ENCODE measurements around the gene BACE1. TPM values are rescaled to one million over a fixed set of nuclear protein-coding genes. Genes with fewer than 3 reads are reported as not detected.
A peak's percentile ranks its signal among the peaks of the same experiment; 100 is the strongest.
"Not testable (repeated sequence)": the region's sequence is repeated elsewhere in the genome, so short reads cannot be mapped to it uniquely, and the experiment has no call there.

Gene BACE1
- total and polyA plus RNA-seq, 7 experiments from 2014 or later: 0.23 to 2.0 (median 0.34) TPM

DNA sequence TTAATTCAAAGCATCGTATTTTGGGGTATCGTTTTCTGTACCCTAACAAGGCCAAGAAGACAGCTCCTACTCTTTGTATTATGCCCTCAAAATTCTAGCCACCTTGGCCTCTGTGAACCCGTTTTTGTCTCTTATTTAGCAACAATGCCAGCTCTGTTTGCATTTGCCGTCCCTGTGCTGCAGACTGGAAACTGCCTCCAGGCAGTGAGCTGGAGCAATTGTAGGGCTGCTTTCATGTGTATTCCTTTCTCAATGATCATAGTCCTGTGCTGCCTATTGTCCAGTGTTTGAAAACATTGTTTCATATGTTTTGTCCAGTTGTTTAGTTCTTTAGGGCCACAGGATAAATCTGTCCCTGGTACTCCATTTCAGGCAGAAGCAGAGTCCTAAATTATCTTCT, 44.8 kb downstream of the BACE1 start:
- H3K27ac ChIP-seq (ENCODE audit: low read depth, low read length): no peak overlapping the region
- intact Hi-C loops (cut with micrococcal nuclease): no loop called here
- no peaks in the 10 kb centered on the region for H3K27me3 Mint-ChIP-seq
- DNase-seq (no peak), ATAC-seq (no peak)
- H3K36me3 Mint-ChIP-seq: peaks cover 11 to 68% (median 41%) of the 10 kb centered on the region in 5 donors
- H3K27me3 ChIP-seq (ENCODE audit: control insufficient read depth in 2 of 2, insufficient read depth in 2 of 2, low read length in 2 of 2): no peaks in the 10 kb centered on the region
- H3K9me3 ChIP-seq (ENCODE audit: control insufficient read depth in 2 of 3, low read length in 3 of 3): no peaks in the 10 kb centered on the region
- H3K4me3 Mint-ChIP-seq: no peak overlapping the region
- ChIA-PET CTCF (no interaction called here), POLR2A (interaction anchor here (0.9 kb wide), 1 partner anchor 15 kb away, joined by 3 read pairs; no protein-coding TSS in a partner anchor)
- H3K36me3 ChIP-seq (ENCODE audit: control insufficient read depth in 2 of 3, insufficient read depth in 3 of 3, low read length in 3 of 3): peaks cover 0 to 6% (median 6%) of the 10 kb centered on the region in 3 experiments
- H3K27ac Mint-ChIP-seq: no peak overlapping the region
- H3K4me1 ChIP-seq (ENCODE audit: control insufficient read depth in 2 of 2, insufficient read depth in 2 of 2, low read length in 2 of 2): peaks cover 0 to 17% of the 10 kb centered on the region in 2 donors
- H3K4me3 ChIP-seq (ENCODE audit: low read length): no peak overlapping the region
- peaks cover 0 to 4% (median 0%) of the 10 kb centered on the region in 11 donors for H3K9me3 Mint-ChIP-seq
- H3K4me1 Mint-ChIP-seq: peaks cover 0 to 7% (median 0%) of the 10 kb centered on the region in 7 donors

DNA sequence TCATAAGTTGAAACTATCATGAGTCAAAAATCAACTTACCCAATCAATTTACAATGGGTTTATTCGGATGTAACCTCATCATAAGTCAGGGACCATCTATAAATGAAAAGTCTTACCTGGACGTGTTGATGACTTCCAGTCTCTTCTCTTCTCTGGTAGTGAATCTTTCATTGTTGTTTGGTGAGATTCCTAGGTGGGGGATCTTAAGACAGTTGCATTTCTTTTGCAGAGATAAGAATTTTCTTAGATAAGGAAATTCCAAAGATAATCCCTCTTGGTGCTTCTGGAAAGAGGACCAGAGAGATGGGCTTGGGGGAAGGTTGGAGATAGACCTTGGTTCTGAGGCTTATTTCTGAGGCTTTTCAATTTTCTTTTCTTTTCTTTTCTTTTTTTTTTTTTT, 46.2 kb downstream of the BACE1 start:
- Histone ChIP-seq H3K9me3 (ENCODE audit: control insufficient read depth in 2 of 3, low read length in 3 of 3) (no peaks in the 10 kb centered on the region), H3K27ac (ENCODE audit: low read depth, low read length) (no peak overlapping the region), H3K4me3 (ENCODE audit: low read length) (no peak overlapping the region), H3K27me3 (ENCODE audit: control insufficient read depth in 2 of 2, insufficient read depth in 2 of 2, low read length in 2 of 2) (no peaks in the 10 kb centered on the region), H3K36me3 (ENCODE audit: control insufficient read depth in 2 of 3, insufficient read depth in 3 of 3, low read length in 3 of 3) (peaks cover 0 to 6% (median 6%) of the 10 kb centered on the region in 3 experiments), H3K4me1 (ENCODE audit: control insufficient read depth in 2 of 2, insufficient read depth in 2 of 2, low read length in 2 of 2) (peaks cover 0 to 5% of the 10 kb centered on the region in 2 donors)
- no peak for DNase-seq
- Mint-ChIP-seq H3K27me3 (no peaks in the 10 kb centered on the region), H3K4me3 (no peak overlapping the region), H3K4me1 (peaks cover 0 to 7% (median 0%) of the 10 kb centered on the region in 7 donors), H3K27ac (no peak overlapping the region), H3K36me3 (peaks cover 11 to 63% (median 35%) of the 10 kb centered on the region in 5 donors), H3K9me3 (peaks cover 0 to 4% (median 0%) of the 10 kb centered on the region in 11 donors)
- ChIA-PET CTCF (no interaction called here), POLR2A (no interaction called here)
- intact Hi-C loops (cut with micrococcal nuclease): no loop called here
- no peak for ATAC-seq

DNA sequence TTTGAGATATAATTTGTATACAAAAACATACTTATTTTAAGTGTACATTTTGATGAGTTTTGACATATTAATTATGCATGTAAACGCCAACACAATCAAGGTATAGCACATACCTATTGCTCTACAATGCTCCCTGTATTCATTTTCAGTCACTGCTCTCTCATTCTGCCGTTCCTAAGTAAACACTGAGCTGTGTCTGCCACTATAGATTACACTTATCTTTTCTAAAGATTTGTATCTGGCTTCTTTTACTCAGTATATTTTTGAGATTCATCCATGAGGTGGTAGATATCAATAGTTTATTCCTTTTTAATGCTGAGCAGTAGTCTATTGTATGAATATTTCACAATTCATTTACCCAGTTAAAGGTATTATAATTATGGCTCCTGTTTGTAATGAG, 50.3 kb downstream of the BACE1 start:
- no peak overlapping the region for H3K4me3 ChIP-seq (ENCODE audit: low read length)
- CTCF ChIA-PET: interaction anchor here (0.6 kb wide), 1 partner anchor 52 kb away, joined by 3 read pairs; no protein-coding TSS in a partner anchor
- H3K27me3 ChIP-seq (ENCODE audit: control insufficient read depth in 2 of 2, insufficient read depth in 2 of 2, low read length in 2 of 2): no peaks in the 10 kb centered on the region
- Mint-ChIP-seq H3K9me3 (no peaks in the 10 kb centered on the region), H3K4me3 (no peak overlapping the region), H3K4me1 (no peaks in the 10 kb centered on the region), H3K36me3 (peaks cover 4 to 47% (median 23%) of the 10 kb centered on the region in 5 donors), H3K27me3 (no peaks in the 10 kb centered on the region), H3K27ac (no peak overlapping the region)
- intact Hi-C loops (cut with micrococcal nuclease): no loop called here
- H3K36me3 ChIP-seq (ENCODE audit: control insufficient read depth in 2 of 3, insufficient read depth in 3 of 3, low read length in 3 of 3): peaks cover 0 to 6% (median 0%) of the 10 kb centered on the region in 3 experiments
- ATAC-seq (no peak), DNase-seq (no peak)
- no peaks in the 10 kb centered on the region for H3K9me3 ChIP-seq (ENCODE audit: control insufficient read depth in 2 of 3, low read length in 3 of 3)
- H3K27ac ChIP-seq (ENCODE audit: low read depth, low read length): no peak overlapping the region
- H3K4me1 ChIP-seq (ENCODE audit: control insufficient read depth in 2 of 2, insufficient read depth in 2 of 2, low read length in 2 of 2): no peaks in the 10 kb centered on the region
- POLR2A ChIA-PET: no interaction called here

DNA sequence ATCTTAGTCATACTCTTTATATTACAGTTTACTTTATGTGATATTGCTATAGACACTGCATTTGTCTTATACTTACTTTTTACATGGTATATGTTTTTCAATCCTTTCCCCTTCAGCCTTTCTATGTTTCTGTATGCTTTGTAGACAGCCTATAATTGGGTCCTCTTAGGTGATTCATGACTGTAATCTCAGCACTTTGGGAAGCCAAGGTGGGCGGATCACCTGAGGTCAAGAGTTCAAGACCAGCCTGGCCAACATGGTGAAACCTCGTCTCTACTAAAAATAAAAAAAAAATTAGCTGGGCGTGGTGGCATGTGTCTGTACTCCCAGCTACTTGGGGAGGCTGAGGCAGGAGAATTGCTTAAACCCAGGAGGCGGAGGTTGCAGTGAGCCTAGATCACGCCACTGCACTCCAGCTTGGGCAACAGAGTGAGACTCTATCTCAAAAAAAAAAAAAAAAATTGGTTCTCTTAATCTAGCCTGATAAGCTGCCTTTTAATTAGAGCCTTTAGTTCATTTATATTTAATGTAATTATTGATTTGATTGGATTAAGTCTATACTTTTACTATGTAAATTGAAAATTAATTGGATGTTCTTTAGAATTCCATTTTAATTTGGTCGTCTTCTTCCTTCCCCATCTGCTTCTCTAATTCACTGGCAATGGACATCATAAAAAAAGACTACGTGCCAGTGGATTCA, 51.3 kb downstream of the BACE1 start:
- POLR2A ChIA-PET: interaction anchor here (0.7 kb wide), 1 partner anchor 492 kb away, joined by 3 read pairs; the partner anchor contains the start of gene BUD13
- H3K27me3 ChIP-seq (ENCODE audit: control insufficient read depth in 2 of 2, insufficient read depth in 2 of 2, low read length in 2 of 2); DNase-seq; H3K27me3 Mint-ChIP-seq; H3K4me1 ChIP-seq (ENCODE audit: control insufficient read depth in 2 of 2, insufficient read depth in 2 of 2, low read length in 2 of 2); CTCF ChIA-PET; H3K36me3 ChIP-seq (ENCODE audit: control insufficient read depth in 2 of 3, insufficient read depth in 3 of 3, low read length in 3 of 3); intact Hi-C loops (cut with micrococcal nuclease); H3K4me3 Mint-ChIP-seq; H3K9me3 ChIP-seq (ENCODE audit: control insufficient read depth in 2 of 3, low read length in 3 of 3); ATAC-seq; H3K4me3 ChIP-seq (ENCODE audit: low read length); H3K9me3 Mint-ChIP-seq; H3K27ac ChIP-seq (ENCODE audit: low read depth, low read length); H3K27ac Mint-ChIP-seq; H3K4me1 Mint-ChIP-seq: not testable (repeated sequence)
- H3K36me3 Mint-ChIP-seq: peaks cover 4 to 50% (median 22%) of the 10 kb centered on the region in 5 donors

DNA sequence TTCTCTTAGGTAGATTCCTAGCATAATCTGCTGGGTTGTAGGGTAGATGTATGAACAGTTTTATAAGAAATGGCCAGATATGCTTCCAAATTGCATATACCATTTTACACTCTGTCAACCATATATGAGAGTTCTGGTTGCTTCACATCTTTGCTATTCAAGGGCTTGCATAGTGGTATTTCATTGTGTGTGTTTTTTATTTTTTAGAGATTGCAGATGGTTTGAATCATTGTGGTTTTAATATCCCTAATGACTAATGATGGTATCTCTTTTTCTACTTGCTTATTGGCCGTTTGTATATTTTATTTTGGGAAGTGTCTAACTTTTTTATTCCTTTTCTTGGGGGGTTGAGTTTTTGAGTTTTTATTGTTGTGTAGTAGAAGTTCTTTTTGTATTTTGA, 56.6 kb downstream of the BACE1 start:
- no peak overlapping the region for H3K4me3 ChIP-seq (ENCODE audit: low read length)
- DNase-seq (no peak), ATAC-seq (no peak)
- no peaks in the 10 kb centered on the region for H3K4me1 ChIP-seq (ENCODE audit: control insufficient read depth in 2 of 2, insufficient read depth in 2 of 2, low read length in 2 of 2)
- Mint-ChIP-seq H3K9me3 (no peaks in the 10 kb centered on the region), H3K4me3 (no peak overlapping the region), H3K27me3 (no peaks in the 10 kb centered on the region), H3K4me1 (peaks cover 0 to 5% (median 4%) of the 10 kb centered on the region in 7 donors), H3K36me3 (peaks cover 4 to 49% (median 27%) of the 10 kb centered on the region in 5 donors), H3K27ac (no peak overlapping the region)
- H3K9me3 ChIP-seq (ENCODE audit: control insufficient read depth in 2 of 3, low read length in 3 of 3): no peaks in the 10 kb centered on the region
- POLR2A ChIA-PET: no interaction called here
- H3K36me3 ChIP-seq (ENCODE audit: control insufficient read depth in 2 of 3, insufficient read depth in 3 of 3, low read length in 3 of 3): peaks cover 0 to 15% (median 4%) of the 10 kb centered on the region in 3 experiments
- intact Hi-C loops (cut with micrococcal nuclease): no loop called here
- CTCF ChIA-PET: no interaction called here
- no peaks in the 10 kb centered on the region for H3K27me3 ChIP-seq (ENCODE audit: control insufficient read depth in 2 of 2, insufficient read depth in 2 of 2, low read length in 2 of 2)
- no peak overlapping the region for H3K27ac ChIP-seq (ENCODE audit: low read depth, low read length)

DNA sequence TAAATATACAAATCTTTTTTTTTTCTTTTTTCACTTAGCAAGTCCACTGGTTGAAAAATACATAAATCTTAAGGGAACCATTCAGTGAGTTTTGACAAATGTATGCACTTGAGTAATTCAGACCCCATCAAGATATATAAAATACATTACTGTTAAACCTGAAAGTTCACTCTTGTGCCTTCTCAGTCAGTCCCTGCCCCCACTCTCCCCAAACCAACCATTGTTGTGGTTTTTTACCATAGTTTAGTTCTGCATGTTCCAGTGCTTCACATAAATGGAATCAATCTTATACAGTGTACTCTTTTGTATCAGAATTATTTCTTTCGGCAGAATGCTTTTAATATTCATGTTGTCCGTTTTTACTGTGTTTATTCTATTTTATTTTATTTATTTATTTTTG, 57.5 kb downstream of the BACE1 start:
- intact Hi-C loops (cut with micrococcal nuclease): no loop called here
- no peaks in the 10 kb centered on the region for H3K27me3 Mint-ChIP-seq

DNA sequence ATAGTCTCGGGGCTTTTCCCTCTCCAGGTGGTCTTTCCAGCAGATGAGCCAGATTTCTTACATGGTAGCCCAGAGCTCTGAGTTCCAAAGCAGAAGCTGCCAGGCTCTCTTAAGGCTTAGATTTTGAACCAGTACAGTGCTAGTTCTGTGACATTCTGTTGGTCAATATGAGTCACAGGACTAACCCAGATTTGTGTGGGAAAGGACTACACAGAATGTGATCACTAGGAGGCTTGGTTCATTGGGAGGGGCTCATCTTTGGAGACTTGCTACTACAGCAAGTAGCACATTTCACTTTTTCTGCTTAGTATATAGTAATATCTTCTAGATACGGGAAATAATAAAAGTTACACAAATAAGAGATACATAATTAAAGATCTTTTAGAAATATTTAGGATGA, 59.5 kb downstream of the BACE1 start:
- peak overlapping the region in 1 of 9 donors; percentile 32 for H3K27ac Mint-ChIP-seq
- Histone ChIP-seq H3K4me1 (ENCODE audit: control insufficient read depth in 2 of 2, insufficient read depth in 2 of 2, low read length in 2 of 2) (no peaks in the 10 kb centered on the region), H3K36me3 (ENCODE audit: control insufficient read depth in 2 of 3, insufficient read depth in 3 of 3, low read length in 3 of 3) (peaks cover 0 to 23% (median 4%) of the 10 kb centered on the region in 3 experiments), H3K27me3 (ENCODE audit: control insufficient read depth in 2 of 2, insufficient read depth in 2 of 2, low read length in 2 of 2) (no peaks in the 10 kb centered on the region), H3K9me3 (ENCODE audit: control insufficient read depth in 2 of 3, low read length in 3 of 3) (no peaks in the 10 kb centered on the region), H3K4me3 (ENCODE audit: low read length) (no peak overlapping the region), H3K27ac (ENCODE audit: low read depth, low read length) (no peak overlapping the region)
- no peaks in the 10 kb centered on the region for H3K9me3 Mint-ChIP-seq
- DNase-seq: no peak
- H3K4me1 Mint-ChIP-seq: peaks cover 0 to 7% (median 4%) of the 10 kb centered on the region in 7 donors
- H3K27me3 Mint-ChIP-seq: no peaks in the 10 kb centered on the region
- no peak for ATAC-seq
- POLR2A ChIA-PET: interaction anchor here (0.9 kb wide), 1 partner anchor 14 kb away, joined by 3 read pairs; no protein-coding TSS in a partner anchor
- no peak overlapping the region for H3K4me3 Mint-ChIP-seq
- peaks cover 0 to 53% (median 26%) of the 10 kb centered on the region in 5 donors for H3K36me3 Mint-ChIP-seq
- CTCF ChIA-PET: no interaction called here
- intact Hi-C loops (cut with micrococcal nuclease): no loop called here

More for the DNA sequence above, 57.5 kb downstream of the BACE1 start:
- no peak overlapping the region for H3K4me3 ChIP-seq (ENCODE audit: low read length)
- Mint-ChIP-seq H3K4me3 (no peak overlapping the region), H3K4me1 (peaks cover 0 to 5% (median 4%) of the 10 kb centered on the region in 7 donors), H3K9me3 (no peaks in the 10 kb centered on the region), H3K27ac (no peak overlapping the region), H3K36me3 (peaks cover 4 to 55% (median 30%) of the 10 kb centered on the region in 5 donors)
- DNase-seq (no peak), ATAC-seq (no peak)
- H3K27ac ChIP-seq (ENCODE audit: low read depth, low read length): no peak overlapping the region
- ChIA-PET POLR2A (no interaction called here), CTCF (no interaction called here)
- H3K4me1 ChIP-seq (ENCODE audit: control insufficient read depth in 2 of 2, insufficient read depth in 2 of 2, low read length in 2 of 2): no peaks in the 10 kb centered on the region
- no peaks in the 10 kb centered on the region for H3K27me3 ChIP-seq (ENCODE audit: control insufficient read depth in 2 of 2, insufficient read depth in 2 of 2, low read length in 2 of 2)
- H3K36me3 ChIP-seq (ENCODE audit: control insufficient read depth in 2 of 3, insufficient read depth in 3 of 3, low read length in 3 of 3): peaks cover 0 to 21% (median 4%) of the 10 kb centered on the region in 3 experiments
- no peaks in the 10 kb centered on the region for H3K9me3 ChIP-seq (ENCODE audit: control insufficient read depth in 2 of 3, low read length in 3 of 3)
